Prostate gland (tissue), 2 donors: Measurements from ENCODE around the gene CTSA.

ENCODE experiments used
- POLR2A ChIP-seq: fragments of 450-650 bp; IDR thresholded peaks from one replicate; pipeline ENCODE4 v1.6.1; 2016; ENCODE audit warnings: antibody characterized with exemption, mild to moderate bottlenecking
- POLR2AphosphoS5 ChIP-seq: sonication (generic); formaldehyde crosslinking; IDR thresholded peaks from one replicate; pipeline ENCODE4 v1.6.1; 2017; ENCODE audit warnings: antibody characterized with exemption
- TF ChIP-seq, protein P1 (sequence below), 4 experiments: fragments of 200-600 bp in 2 of 4; fragments of 450-650 bp in 2 of 4; sonication (generic) in 2 of 4; IDR thresholded peaks; 1 replicate in 3 of 4; 2 replicates in 1 of 4; pipeline ENCODE4 v1.5.1; 2016 to 2019; ENCODE audit warnings: antibody characterized with exemption in 4 of 4, mild to moderate bottlenecking in 2 of 4, moderate library complexity in 2 of 4

DNA sequence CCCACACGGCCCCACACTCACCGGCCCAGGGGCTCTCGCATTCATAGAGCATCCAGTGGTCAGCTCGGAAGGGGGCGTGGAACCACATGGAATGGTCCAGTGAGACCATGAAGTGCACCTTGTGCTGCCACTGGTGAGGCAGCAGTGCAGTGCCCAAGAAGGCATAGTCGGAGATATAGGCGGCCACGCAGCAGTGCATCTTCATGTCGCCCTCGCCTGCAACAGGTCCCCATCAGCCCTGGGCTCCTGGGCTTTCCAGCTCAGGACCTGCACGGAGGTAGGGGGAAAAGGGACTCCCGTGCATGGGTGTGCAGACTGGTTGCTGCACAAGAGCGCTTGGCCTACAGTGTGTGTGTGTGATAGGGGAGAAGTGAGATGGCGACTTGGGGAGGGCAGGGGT, 47.6 kb upstream of the CTSA start:
- TF ChIP-seq, protein P1, sequence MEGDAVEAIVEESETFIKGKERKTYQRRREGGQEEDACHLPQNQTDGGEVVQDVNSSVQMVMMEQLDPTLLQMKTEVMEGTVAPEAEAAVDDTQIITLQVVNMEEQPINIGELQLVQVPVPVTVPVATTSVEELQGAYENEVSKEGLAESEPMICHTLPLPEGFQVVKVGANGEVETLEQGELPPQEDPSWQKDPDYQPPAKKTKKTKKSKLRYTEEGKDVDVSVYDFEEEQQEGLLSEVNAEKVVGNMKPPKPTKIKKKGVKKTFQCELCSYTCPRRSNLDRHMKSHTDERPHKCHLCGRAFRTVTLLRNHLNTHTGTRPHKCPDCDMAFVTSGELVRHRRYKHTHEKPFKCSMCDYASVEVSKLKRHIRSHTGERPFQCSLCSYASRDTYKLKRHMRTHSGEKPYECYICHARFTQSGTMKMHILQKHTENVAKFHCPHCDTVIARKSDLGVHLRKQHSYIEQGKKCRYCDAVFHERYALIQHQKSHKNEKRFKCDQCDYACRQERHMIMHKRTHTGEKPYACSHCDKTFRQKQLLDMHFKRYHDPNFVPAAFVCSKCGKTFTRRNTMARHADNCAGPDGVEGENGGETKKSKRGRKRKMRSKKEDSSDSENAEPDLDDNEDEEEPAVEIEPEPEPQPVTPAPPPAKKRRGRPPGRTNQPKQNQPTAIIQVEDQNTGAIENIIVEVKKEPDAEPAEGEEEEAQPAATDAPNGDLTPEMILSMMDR (IDR thresholded peaks at IDR 0.05) = no peak
- TF ChIP-seq POLR2A = no peak
- TF ChIP-seq POLR2AphosphoS5 = no peak
